Measurements from ENCODE around the gene BACH2. TPM values are rescaled to one million over a fixed set of nuclear protein-coding genes. Genes with fewer than 3 reads are reported as not detected.

The BACH2 gene
- polyA plus RNA-seq, 2 of the 4 experiments (the other 2 are of a cell fraction), result 0.01 to 0.36 TPM

GRCh38 chr6:90107371-90107770 lies 189.3 kb downstream of the BACH2 start:
- no peak overlapping the region for H3K27ac ChIP-seq
- POLR2A ChIA-PET, result no interaction called here
- FAIRE-seq, result no peak
- DNase-seq (ENCODE audit: low read depth in 1 of 2, low spot score in 1 of 2), result no peak
- ATAC-seq, result no peak
- 20% methylated on average over 1 of the region's 1 CpG for WGBS (ENCODE audit: missing lambda C conversion rate)
- no peaks in the 10 kb centered on the region for H3K9me3 ChIP-seq
- 0 out of 3 replicates have a peak, but pooled peaks cover 6% of the 10 kb centered on the region for H3K4me1 ChIP-seq
- TF ChIP-seq FOSL2 (IDR thresholded peaks at IDR 0.05) (no peak), FOSL2 (CRISPR knock-in tag; IDR thresholded peaks at IDR 0.05) (no peak), PBX3 (IDR thresholded peaks at IDR 0.05) (no peak), REST (IDR thresholded peaks at IDR 0.05) (no peak), SMC3 (IDR thresholded peaks at IDR 0.05) (no peak), EHF (CRISPR knock-in tag; IDR thresholded peaks at IDR 0.05) (no peak), MAFK (IDR thresholded peaks at IDR 0.05; ENCODE audit: partially characterized antibody) (no peak), RARB (CRISPR knock-in tag; IDR thresholded peaks at IDR 0.05) (no peak), CBX8 (IDR thresholded peaks at IDR 0.05) (no peak), FOSB (CRISPR knock-in tag; IDR thresholded peaks at IDR 0.05) (no peak), USF2 (IDR thresholded peaks at IDR 0.05) (no peak), NPAS2 (CRISPR knock-in tag; IDR thresholded peaks at IDR 0.05; ENCODE audit: borderline replicate concordance) (no peak)
- CTCF ChIA-PET, result no interaction called here
- H3K4me3 ChIP-seq, result no peak overlapping the region
- H3K4me2 ChIP-seq, result no peak overlapping the region

GRCh38 chr6:90106449-90106848 lies 190.2 kb downstream of the BACH2 start:
- 80% methylated on average over 3 of the region's 3 CpGs for WGBS (ENCODE audit: missing lambda C conversion rate)
- H3K9me3 ChIP-seq, result no peaks in the 10 kb centered on the region
- no peak overlapping the region for H3K4me2 ChIP-seq
- POLR2A ChIA-PET, result no interaction called here
- ATAC-seq, result no peak
- DNase-seq (ENCODE audit: low read depth in 1 of 2, low spot score in 1 of 2), result no peak
- CTCF ChIA-PET, result no interaction called here
- no peak for TF ChIP-seq HDAC2 (IDR thresholded peaks at IDR 0.05)
- no peak for TF ChIP-seq MYC (IDR thresholded peaks at IDR 0.05; ENCODE audit: borderline replicate concordance, low read length)
- no peak for TF ChIP-seq RAD21 (conservative IDR thresholded peaks at IDR 0.05 in 1 of 2, IDR thresholded peaks at IDR 0.05 in 1 of 2)
- TF ChIP-seq HOXB5 (CRISPR knock-in tag; IDR thresholded peaks at IDR 0.05), result no peak
- 0 out of 3 replicates have a peak, but pooled peaks cover 6% of the 10 kb centered on the region for H3K4me1 ChIP-seq
- FAIRE-seq, result no peak
- H3K27ac ChIP-seq, result no peak overlapping the region
- no peak overlapping the region for H3K4me3 ChIP-seq

GRCh38 chr6:90105506-90106170 lies 191.0 kb downstream of the BACH2 start:
- ATAC-seq, result no peak
- FAIRE-seq, result no peak
- Histone ChIP-seq H3K4me2 (no peak overlapping the region), H3K4me3 (no peak overlapping the region), H3K27ac (no peak overlapping the region), H3K4me1 (0 out of 3 replicates have a peak, but pooled peaks cover 6% of the 10 kb centered on the region), H3K9me3 (no peaks in the 10 kb centered on the region)
- DNase-seq (ENCODE audit: low read depth in 1 of 2, low spot score in 1 of 2), result no peak
- ChIA-PET POLR2A (no interaction called here), CTCF (no interaction called here)
- 88% methylated on average over 1 of the region's 1 CpG for WGBS (ENCODE audit: missing lambda C conversion rate)
- no peak for TF ChIP-seq CTCF (IDR thresholded peaks at IDR 0.05)
- TF ChIP-seq ZFP36 (IDR thresholded peaks at IDR 0.05; ENCODE audit: borderline replicate concordance, partially characterized antibody), result no peak
- TF ChIP-seq ATOH8 (CRISPR knock-in tag; IDR thresholded peaks at IDR 0.05; ENCODE audit: low read depth), result no peak
- TF ChIP-seq MAZ (IDR thresholded peaks at IDR 0.05; ENCODE audit: borderline replicate concordance, low read depth, low read length), result no peak
- TF ChIP-seq EHMT2 (IDR thresholded peaks at IDR 0.05; ENCODE audit: low read depth), result no peak
- TF ChIP-seq CHD2 (IDR thresholded peaks at IDR 0.05; ENCODE audit: low read length, partially characterized antibody), result no peak
- TF ChIP-seq POLR2A (IDR thresholded peaks at IDR 0.05; ENCODE audit: low read length), result no peak
- TF ChIP-seq FOSB (CRISPR knock-in tag; IDR thresholded peaks at IDR 0.05), result no peak
- TF ChIP-seq RNF2 (IDR thresholded peaks at IDR 0.05; ENCODE audit: borderline replicate concordance, low read depth), result no peak
- TF ChIP-seq RAD21 (conservative IDR thresholded peaks at IDR 0.05 in 1 of 2, IDR thresholded peaks at IDR 0.05 in 1 of 2), result no peak
- no peak for TF ChIP-seq E2F6 (IDR thresholded peaks at IDR 0.05; ENCODE audit: borderline replicate concordance, low read depth)
